GM23248 (cell line): ENCODE data around the gene SLC2A6. TPM values are rescaled to one million over a fixed set of nuclear protein-coding genes. Genes with fewer than 3 reads are reported as not detected.

ENCODE experiments used
- DNase-seq: peaks from one replicate; pipeline ENCODE4 v3.0.0-alpha.2; 2015
- H2AFZ ChIP-seq: fragments of 200-600 bp; sonication (generic); 2 replicates; pipeline ENCODE4 v1.6.1; 2016; ENCODE audit warnings: antibody characterized with exemption
- H3F3A ChIP-seq: fragments of 200-600 bp; sonication (generic); 2 replicates; pipeline ENCODE4 v1.6.1; 2016; ENCODE audit warnings: mild to moderate bottlenecking, antibody characterized with exemption, mixed run types; ENCODE audit not compliant: insufficient read depth
- H3K27ac ChIP-seq: fragments of 200-600 bp; sonication (generic); 2 replicates; pipeline ENCODE4 v1.5.1; 2016; ENCODE audit warnings: mild to moderate bottlenecking
- H3K27me3 ChIP-seq: fragments of 200-600 bp; sonication (generic); replicated peaks from 2 replicates; pipeline ENCODE4 v1.6.1; 2016; ENCODE audit warnings: mild to moderate bottlenecking; ENCODE audit not compliant: insufficient read depth
- H3K36me3 ChIP-seq: fragments of 200-600 bp; sonication (generic); 2 replicates; pipeline ENCODE4 v1.6.1; 2016; ENCODE audit warnings: low read depth, mild to moderate bottlenecking
- H3K4me1 ChIP-seq: fragments of 200-600 bp; sonication (generic); 2 replicates; pipeline ENCODE4 v1.6.1; 2016; ENCODE audit warnings: mild to moderate bottlenecking; ENCODE audit not compliant: insufficient read depth
- H3K4me2 ChIP-seq: fragments of 200-600 bp; sonication (generic); one replicate; pipeline ENCODE4 v1.6.1; 2016; ENCODE audit warnings: mild to moderate bottlenecking; ENCODE audit not compliant: unreplicated experiment
- H3K4me3 ChIP-seq: fragments of 200-600 bp; sonication (generic); 2 replicates; pipeline ENCODE4 v1.5.1; 2016; ENCODE audit warnings: mild to moderate bottlenecking
- H3K79me2 ChIP-seq: fragments of 200-600 bp; sonication (generic); 2 replicates; pipeline ENCODE4 v1.6.1; 2016; ENCODE audit warnings: mild to moderate bottlenecking; ENCODE audit not compliant: insufficient read depth
- H3K9ac ChIP-seq: fragments of 200-600 bp; sonication (generic); 2 replicates; pipeline ENCODE4 v1.6.1; 2016; ENCODE audit warnings: mild to moderate bottlenecking
- H3K9me2 ChIP-seq: fragments of 200-600 bp; sonication (generic); 2 replicates; pipeline ENCODE4 v1.6.1; 2016; ENCODE audit warnings: mixed run types, mild to moderate bottlenecking, moderate library complexity; ENCODE audit not compliant: insufficient read depth
- H3K9me3 ChIP-seq: fragments of 200-600 bp; sonication (generic); one replicate; pipeline ENCODE4 v1.6.1; 2017; ENCODE audit warnings: low read depth
- H4K20me1 ChIP-seq: fragments of 200-600 bp; sonication (generic); 2 replicates; pipeline ENCODE4 v1.6.0; 2016; ENCODE audit not compliant: insufficient read depth
- EZH2 ChIP-seq: fragments of 200-600 bp; sonication (generic); IDR thresholded peaks from 2 replicates; pipeline ENCODE4 v1.6.1; 2018; ENCODE audit warnings: antibody characterized with exemption, mild to moderate bottlenecking; ENCODE audit not compliant: insufficient read depth, poor library complexity, severe bottlenecking
- EZH2phosphoT487 ChIP-seq: fragments of 200-600 bp; sonication (generic); IDR thresholded peaks from 2 replicates; pipeline ENCODE4 v1.6.1; 2018; ENCODE audit warnings: antibody characterized with exemption, moderate library complexity, mild to moderate bottlenecking, low read depth; ENCODE audit not compliant: insufficient read depth
- WGBS, 2 experiments: methylation state at CpG; one replicate each; pipeline ENCODE4 v1.1.6; 2015 to 2017; ENCODE audit warnings: low lambda C conversion rate in 2 of 2, low coverage in 1 of 2; ENCODE audit errors: missing lambda C conversion rate in 2 of 2; 5-methylcytosine and 5-hydroxymethylcytosine counted together
- in situ Hi-C: fragments of 300-500 bp; cut with MboI; formaldehyde crosslinking; loops from 2 replicates; pipeline ENCODE4 v1.15.0; 2020
- polyA plus RNA-seq: library from polyadenylated mRNA; unstranded; fragments of >200 nt; fragmentation: Nextera tagmentation; extraction: Ambion mirVana; gene quantifications from 2 replicates; pipeline ENCODE4 v1.2.1, GENCODE V29; 2016
- total RNA-seq: library from RNA; depleted of rRNA; stranded (reverse); fragments of >200 nt; shearing (Covaris generic); gene quantifications from 2 replicates; pipeline ENCODE4 v1.2.3, GENCODE V29; 2014

SLC2A6 gene
- total and polyA plus RNA-seq, 2 experiments from 2014 or later, result 6.8 to 12.0 TPM

GRCh38 chr9:133513214-133514100 lies 34.6 kb upstream of the SLC2A6 start:
- no peak overlapping the region for H3K27ac ChIP-seq
- 51 to 52% methylated on average over 27 to 28 of the region's 28 CpGs for WGBS, 2 experiments

DNA sequence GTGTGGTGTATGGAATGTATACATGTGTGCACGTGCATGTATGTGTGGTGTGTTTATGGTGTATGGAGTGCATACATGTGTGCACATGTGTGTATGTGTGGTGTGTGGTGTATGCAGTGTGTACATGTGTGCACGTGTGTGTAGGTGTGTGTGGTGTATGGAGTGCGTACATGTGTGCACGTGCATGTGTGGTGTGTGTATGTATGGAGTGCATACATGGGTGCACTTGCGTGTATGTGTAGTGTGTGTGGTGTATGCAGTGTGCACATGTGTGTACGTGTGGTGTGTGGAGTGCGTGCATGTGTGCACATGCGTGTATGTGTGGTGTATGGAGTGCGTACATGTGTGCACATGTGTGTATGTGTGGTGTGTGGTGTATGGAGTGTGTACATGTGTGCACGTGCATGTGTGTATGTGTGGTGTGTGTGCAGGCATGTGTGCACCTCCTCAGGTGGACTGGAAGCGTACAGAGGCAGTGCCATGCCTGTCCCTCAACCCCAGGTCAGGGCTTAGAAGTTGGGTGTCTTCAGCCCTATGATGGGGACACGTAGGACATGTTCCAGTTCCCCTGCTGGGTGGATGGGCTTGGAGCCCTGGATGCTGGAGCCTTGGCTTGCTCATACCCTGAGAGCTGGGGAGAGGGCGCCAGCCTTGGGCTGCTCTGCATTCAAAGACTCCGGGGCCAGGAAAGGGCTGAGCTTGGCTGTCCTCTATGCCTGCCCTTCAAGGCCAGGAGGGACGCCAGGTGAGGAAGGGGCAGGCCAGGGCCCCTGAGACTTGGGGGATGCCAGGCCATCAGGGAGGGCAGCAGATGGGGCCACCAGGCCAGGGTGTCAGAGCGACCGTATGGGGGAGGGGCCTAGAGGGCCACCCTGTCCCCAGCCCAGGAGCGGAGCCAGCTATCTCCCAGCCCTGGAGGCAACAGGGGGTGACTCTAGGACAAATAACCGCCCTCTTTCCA lies 33.6 kb upstream of the SLC2A6 start:
- H3K4me3 ChIP-seq, result no peak overlapping the region
- H3K36me3 ChIP-seq, result no peaks in the 10 kb centered on the region
- in situ Hi-C loops, result no loop called here
- no peak overlapping the region for H2AFZ ChIP-seq
- no peak for DNase-seq
- TF ChIP-seq EZH2phosphoT487 (no peak), EZH2 (no peak)
- H3K9ac ChIP-seq, result no peak overlapping the region
- no peaks in the 10 kb centered on the region for H3K4me1 ChIP-seq
- H3K27ac ChIP-seq, result no peak overlapping the region
- H3K9me3 ChIP-seq, result no peaks in the 10 kb centered on the region
- WGBS, 2 experiments, result 69 to 70% methylated on average over 15 to 19 of the region's 19 CpGs
- H3K27me3 ChIP-seq, result no peaks in the 10 kb centered on the region; the same call in 1 of the 2 replicates
- no peaks in the 10 kb centered on the region for H3K79me2 ChIP-seq
- H3F3A ChIP-seq, result no peaks in the 10 kb centered on the region
- H4K20me1 ChIP-seq, result no peaks in the 10 kb centered on the region
- no peak overlapping the region for H3K4me2 ChIP-seq
- H3K9me2 ChIP-seq, result no peaks in the 10 kb centered on the region

More at GRCh38 chr9:133513214-133514100, 34.6 kb upstream of the SLC2A6 start:
- H3K27me3 ChIP-seq, result no peaks in the 10 kb centered on the region; the same call in 1 of the 2 replicates
- in situ Hi-C loops, result no loop called here
- no peaks in the 10 kb centered on the region for H3K36me3 ChIP-seq
- no peak for DNase-seq
- H3K4me1 ChIP-seq, result no peaks in the 10 kb centered on the region
- H3K9me3 ChIP-seq, result no peaks in the 10 kb centered on the region
- H3K9ac ChIP-seq, result no peak overlapping the region
- no peaks in the 10 kb centered on the region for H3K79me2 ChIP-seq
- H3K9me2 ChIP-seq, result no peaks in the 10 kb centered on the region
- no peak overlapping the region for H2AFZ ChIP-seq
- TF ChIP-seq EZH2 (no peak), EZH2phosphoT487 (no peak)
- no peak overlapping the region for H3K4me2 ChIP-seq
- no peaks in the 10 kb centered on the region for H3F3A ChIP-seq
- H4K20me1 ChIP-seq, result no peaks in the 10 kb centered on the region
- no peak overlapping the region for H3K4me3 ChIP-seq

DNA sequence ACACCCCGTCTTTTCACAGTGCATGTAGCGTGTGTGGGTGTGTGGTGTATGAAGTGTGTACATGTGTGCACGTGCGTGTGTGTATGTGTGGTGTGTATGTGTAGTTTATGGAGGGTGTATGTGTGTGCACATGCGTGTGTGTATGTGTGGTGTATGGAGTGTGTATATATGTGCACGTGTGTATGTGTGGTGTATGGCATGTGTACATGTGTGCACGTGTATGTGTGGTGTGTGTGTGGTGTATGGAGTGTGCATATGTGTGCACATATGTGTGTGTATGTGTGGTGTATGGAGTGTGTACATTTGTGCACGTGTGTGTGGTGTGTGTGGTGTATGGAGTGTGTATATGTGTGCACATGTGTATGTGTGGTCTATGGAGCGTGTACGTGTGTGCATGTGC lies 32.7 kb upstream of the SLC2A6 start:
- no peak overlapping the region for H3K27ac ChIP-seq
- H3K4me3 ChIP-seq, result no peak overlapping the region
- TF ChIP-seq EZH2, result no peak
- TF ChIP-seq EZH2phosphoT487, result no peak
- no peak overlapping the region for H3K4me2 ChIP-seq
- in situ Hi-C loops, result no loop called here
- H4K20me1 ChIP-seq, result no peaks in the 10 kb centered on the region
- no peak for DNase-seq
- no peaks in the 10 kb centered on the region for H3K9me2 ChIP-seq
- H3K9me3 ChIP-seq, result no peaks in the 10 kb centered on the region
- no peak overlapping the region for H3K9ac ChIP-seq
- H2AFZ ChIP-seq, result no peak overlapping the region
- no peaks in the 10 kb centered on the region; the same call in 1 of the 2 replicates for H3K27me3 ChIP-seq
- peaks cover 5% of the 10 kb centered on the region for H3K4me1 ChIP-seq
- H3K79me2 ChIP-seq, result no peaks in the 10 kb centered on the region
- H3K36me3 ChIP-seq, result no peaks in the 10 kb centered on the region
- WGBS, 2 experiments, result 71 to 73% methylated on average over 10 of the region's 10 CpGs
- no peaks in the 10 kb centered on the region for H3F3A ChIP-seq

DNA sequence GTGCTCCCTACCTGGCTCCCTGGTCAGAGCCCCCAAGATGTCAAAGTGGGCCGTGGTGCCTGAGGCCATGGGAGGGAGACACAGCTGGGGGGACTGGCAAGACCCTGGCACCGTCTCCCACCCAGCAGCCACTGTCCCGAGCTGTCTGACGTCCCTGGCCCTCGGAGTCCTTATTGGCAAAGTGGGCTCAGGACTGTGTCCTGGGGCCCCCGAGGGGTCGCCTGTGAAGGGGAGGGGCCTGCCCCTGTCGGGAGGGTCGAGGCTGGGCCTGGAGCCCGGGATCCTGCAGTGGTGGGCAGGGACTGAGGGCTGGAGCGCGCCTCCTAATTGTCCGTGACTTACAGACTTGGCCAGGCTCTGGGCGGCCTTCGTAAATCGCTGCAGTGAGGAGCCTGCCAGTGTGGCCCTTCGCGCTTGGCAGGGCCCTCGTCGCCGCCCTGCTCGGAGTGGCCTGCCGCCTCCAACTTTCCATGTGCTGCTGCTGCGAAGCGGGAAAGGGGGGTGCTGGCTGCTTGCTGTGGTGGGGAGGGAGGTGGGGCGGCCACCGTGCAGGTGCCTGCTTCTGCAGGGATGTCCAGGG lies 32.1 kb upstream of the SLC2A6 start:
- Histone ChIP-seq H3K9me2 (no peaks in the 10 kb centered on the region), H3K9ac (no peak overlapping the region), H3K4me3 (no peak overlapping the region), H2AFZ (no peak overlapping the region), H3K9me3 (no peaks in the 10 kb centered on the region), H4K20me1 (no peaks in the 10 kb centered on the region), H3F3A (no peaks in the 10 kb centered on the region), H3K79me2 (no peaks in the 10 kb centered on the region), H3K4me2 (no peak overlapping the region), H3K27me3 (no peaks in the 10 kb centered on the region; the same call in 1 of the 2 replicates), H3K27ac (no peak overlapping the region), H3K36me3 (no peaks in the 10 kb centered on the region), H3K4me1 (peaks cover 7% of the 10 kb centered on the region)
- no peak for DNase-seq
- in situ Hi-C loops, result no loop called here
- TF ChIP-seq EZH2phosphoT487 (no peak), EZH2 (no peak)
- 73 to 81% methylated on average over 24 to 26 of the region's 27 CpGs for WGBS, 2 experiments
